Pericardium fibroblast (primary cell): ENCODE data around the gene GPAT2. TPM values are rescaled to one million over a fixed set of nuclear protein-coding genes. Genes with fewer than 3 reads are reported as not detected.

Source experiments
- total RNA-seq: library from RNA; depleted of rRNA; stranded (reverse); fragments of >200 nt; gene quantifications from 2 replicates; pipeline ENCODE4 v1.2.3, GENCODE V29; 2015

The GPAT2 gene
- total RNA-seq = 1.3 and 3.7 TPM in 2 replicates

GRCh38 chr2:96034792-96035191 is at the start of gene GPAT2:
GPAT2 (minus strand) TSS chr2:96034916; CDS start chr2:96032359, 2,557 bp downstream.

GRCh38 chr2:95991351-95992094 is 43.2 kb downstream of the GPAT2 start, which contains the start of gene ANKRD36C:
ANKRD36C (minus strand) TSS chr2:95991824; CDS start chr2:95991708, 116 bp downstream.

Other genes starting within 250 kb of the GPAT2 start
- 4.7 and 5.1 TPM in 2 replicates for gene ANKRD36C, start 43.1 kb downstream of the GPAT2 start, total RNA-seq
- gene ADRA2B, start 81.7 kb upstream of the GPAT2 start, total RNA-seq = under 0.01 TPM in 1 of 2 replicates, not detected in the other
- gene ASTL, start 103.6 kb upstream of the GPAT2 start, total RNA-seq = not detected in 2 replicates
- gene DUSP2, start 110.5 kb upstream of the GPAT2 start, total RNA-seq = 3.5 and 6.6 TPM in 2 replicates
- 63.6 and 74.2 TPM in 2 replicates for gene STARD7, start 173.9 kb upstream of the GPAT2 start, total RNA-seq
- gene TMEM127, start 231.1 kb upstream of the GPAT2 start, total RNA-seq = 30.1 and 32.6 TPM in 2 replicates
- 56.8 and 82.3 TPM in 2 replicates for gene CIAO1, start 231.3 kb upstream of the GPAT2 start, total RNA-seq